GM18868 (cell line): ENCODE measurements around the gene ASTN1.

ENCODE experiments used
- ATAC-seq: cut with Tn5 transposase; IDR thresholded peaks from one replicate; pipeline ENCODE4 v1.9.1; 2021; ENCODE audit warnings: mild to moderate bottlenecking, moderate library complexity; ENCODE audit not compliant: unreplicated experiment

Gene ASTN1

DNA sequence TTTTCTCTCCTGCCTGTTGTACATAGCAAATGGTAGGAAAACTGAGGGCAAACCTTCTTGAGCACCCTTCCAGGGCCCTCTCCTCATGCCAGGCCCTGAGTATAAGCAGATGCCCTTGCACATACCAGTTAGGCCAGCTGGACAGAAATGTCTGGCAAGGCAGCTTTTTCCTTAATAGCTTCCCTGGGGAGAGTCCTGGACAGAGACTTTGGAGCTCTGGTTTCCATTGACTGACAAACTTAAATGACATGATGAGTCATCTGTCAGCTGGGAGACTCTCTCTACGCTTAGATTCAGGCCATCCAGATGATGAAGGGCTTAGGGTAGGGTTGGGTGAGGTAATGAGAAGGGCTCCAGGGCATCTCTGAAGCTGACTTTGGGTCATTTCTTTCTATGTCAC, 317.5 kb downstream of the ASTN1 start:
- no peak for ATAC-seq

DNA sequence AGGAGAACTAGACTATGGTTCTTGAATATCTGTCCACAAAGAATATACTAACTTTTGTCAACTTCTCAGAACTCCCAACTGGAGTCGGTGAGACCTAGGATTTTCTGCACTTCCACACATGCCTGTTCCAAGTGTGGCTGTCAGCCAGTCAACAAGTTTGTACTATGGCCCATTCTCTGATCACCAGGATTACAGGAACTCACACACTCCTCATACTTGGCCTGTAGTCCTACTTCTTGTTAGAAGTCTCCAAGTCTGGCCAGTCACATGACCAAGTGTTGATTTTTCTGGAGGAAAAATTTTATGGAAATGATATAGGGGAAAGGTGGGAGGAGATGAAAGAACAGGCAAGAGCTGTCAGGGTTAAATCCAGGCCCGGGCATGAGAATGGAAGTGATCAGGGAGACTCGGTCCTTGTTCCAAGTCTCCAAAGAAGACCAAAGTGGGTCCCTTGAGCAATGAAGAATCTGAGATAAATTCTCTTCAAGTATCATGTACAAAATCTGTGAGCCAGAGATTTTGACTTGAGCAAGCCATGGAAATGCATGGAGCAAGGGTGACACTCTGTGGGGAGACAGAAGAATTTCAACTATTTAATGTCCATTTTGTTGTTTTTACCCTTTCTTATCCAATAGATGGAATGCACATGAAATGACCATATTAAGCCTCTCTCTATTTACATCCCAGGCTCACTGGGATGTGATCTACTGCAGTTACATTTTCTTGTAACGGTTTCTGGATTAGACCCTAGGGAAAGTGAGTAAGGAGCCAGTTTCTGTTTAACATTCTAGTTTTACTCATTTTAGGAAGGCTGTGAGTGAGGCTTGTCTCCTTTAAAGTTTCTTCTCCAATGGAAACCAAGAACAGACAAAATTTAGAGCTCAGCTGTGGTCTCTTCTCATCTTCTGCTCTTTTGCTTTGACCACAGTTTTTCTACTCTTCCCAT, 320.9 kb downstream of the ASTN1 start:
- no peak for ATAC-seq

DNA sequence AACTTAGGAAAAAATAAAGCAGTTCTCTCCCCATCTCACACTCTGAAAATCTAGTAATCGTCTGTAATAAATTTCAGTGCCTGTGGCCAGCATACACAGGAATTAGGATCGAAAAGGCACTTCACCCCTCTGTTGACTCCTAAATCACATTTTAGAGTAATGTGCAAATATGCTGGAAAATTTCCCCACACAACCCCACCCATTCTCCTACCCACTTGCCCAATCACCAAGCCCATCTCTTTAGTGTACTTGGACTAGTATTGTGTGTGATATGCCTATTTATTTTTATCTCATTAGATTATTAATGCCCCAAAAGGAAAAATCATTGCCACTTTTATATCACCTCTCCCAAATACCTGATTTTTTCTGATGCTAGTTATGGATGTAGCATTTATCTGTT, 323.3 kb downstream of the ASTN1 start:
- ATAC-seq, result no peak

DNA sequence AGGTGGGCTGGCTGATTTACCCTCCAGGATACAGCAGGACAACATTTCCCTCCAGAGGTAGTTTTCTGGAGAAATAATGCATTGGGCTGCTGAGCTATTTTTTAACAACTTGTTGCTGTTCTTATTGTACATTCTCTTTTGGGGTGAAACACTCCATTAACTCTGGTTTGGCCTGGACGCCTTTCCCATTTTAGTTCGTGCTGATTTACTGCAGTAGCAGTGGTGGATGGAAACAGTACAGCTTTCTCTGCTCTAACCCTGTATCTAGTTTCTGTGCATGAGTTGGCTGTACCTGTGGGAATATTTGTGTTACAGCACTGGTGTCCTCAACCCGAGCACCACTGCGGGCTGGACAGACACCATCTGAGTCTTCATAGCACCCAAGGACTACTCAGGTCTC, 325.3 kb downstream of the ASTN1 start:
- no peak for ATAC-seq

DNA sequence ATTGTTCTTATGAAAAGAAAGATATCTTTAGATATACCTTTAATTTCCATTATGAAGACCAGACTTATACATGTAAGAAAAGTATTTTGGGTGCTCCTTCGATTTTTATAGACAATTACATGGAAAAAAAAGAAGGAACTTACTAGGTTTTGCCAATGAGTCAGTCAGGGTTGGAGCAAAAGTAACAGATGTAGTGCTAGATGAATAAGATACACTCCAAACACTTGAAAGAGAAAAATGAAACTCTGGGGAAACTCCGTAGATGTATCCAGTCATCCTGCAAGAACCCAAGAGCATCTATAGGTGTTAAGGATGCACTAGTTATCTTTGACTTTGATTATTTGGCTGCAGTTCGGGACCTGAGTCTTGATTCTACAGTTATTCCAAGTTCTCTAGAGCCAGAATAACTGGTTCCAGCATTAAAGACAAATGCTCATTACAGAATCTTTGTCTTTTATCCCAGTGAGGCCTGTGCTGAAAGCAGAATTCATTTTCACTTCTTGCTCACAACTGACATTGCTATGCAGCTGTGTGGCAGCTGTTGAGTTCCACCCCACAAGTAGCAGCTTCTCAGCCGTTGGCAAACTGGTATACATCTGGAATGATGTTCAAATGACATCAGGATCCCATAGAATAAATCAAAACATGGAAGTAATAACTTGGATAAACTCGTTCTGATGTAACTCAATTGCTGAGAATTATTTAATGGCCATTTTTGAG, 326.1 kb downstream of the ASTN1 start:
- no peak for ATAC-seq

DNA sequence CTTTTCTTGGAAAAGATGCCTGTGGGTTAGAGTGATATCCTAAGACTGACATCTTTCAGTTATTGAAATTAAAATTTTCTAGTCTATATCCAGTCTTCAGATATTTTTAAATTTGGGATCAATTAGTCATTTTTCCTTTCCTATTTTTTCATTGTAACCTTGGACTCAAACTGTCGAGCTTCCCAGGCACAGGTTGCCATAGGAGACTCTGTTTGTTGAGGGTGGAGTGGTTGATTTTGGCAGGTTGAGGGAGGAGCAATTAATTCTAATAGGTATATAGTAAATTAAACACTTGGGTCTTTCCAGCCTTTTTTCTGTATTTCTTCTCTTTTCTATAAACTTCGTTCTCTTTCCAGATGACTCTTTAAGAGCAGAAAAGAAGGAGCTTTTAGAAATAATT, 326.8 kb downstream of the ASTN1 start:
- ATAC-seq, result no peak

DNA sequence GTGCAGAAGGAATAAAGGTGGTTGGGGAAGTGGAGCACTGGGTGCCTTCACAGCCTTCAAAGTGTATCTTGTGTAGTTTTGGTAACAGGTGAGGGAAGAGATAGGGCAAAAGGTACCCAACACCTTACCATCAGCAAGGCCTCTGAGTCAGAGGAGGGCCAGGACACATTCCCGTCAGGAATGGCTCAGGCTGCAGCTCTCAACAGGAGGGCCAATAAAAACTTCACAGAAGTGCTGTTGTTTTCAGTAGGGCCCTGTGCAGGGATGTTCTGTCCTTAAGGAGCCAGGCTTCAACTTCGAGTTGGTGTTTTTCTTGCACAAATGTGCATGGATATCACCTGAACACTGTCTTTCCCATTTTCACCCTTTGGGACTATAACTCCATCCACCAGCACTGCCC, 333.4 kb downstream of the ASTN1 start:
- ATAC-seq, result no peak

DNA sequence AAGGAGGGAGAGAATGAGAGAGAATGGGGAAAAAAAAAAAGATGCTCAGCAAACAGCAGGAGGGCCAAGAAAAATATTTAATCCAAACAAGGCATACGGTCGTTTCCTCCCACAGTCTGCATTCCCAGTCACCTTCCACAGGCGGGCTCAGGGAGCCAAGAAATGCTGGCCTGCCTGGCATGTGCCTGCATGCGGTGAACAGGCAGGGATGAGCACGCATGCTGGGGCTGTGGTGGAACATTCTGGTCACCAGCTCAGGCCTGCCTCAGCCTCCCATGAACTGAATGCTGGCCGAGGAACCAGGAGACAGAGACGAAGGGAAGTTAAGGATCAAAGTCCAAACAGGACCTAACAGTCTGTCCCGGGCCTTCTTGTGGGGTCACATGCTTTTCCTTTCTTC, 335.3 kb downstream of the ASTN1 start:
- ATAC-seq, result no peak

DNA sequence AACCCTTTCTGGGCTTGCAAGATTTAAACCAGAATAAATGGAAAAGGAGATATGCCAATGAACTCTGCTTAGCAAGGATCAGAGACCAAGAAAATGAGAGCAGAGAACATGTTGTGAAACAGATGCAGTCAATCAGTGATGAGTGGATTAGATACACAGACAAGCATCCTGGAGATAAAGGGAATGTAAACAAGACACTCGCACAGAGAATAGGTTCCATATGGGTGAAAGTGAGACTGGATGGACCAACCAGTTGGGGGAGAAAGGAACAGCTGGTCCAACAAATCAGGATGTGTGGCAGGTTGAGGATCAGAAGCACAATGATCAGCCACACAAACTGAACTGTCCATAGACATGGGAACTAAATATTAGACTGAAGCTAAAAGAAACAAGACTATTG, 338.2 kb downstream of the ASTN1 start:
- no peak for ATAC-seq

DNA sequence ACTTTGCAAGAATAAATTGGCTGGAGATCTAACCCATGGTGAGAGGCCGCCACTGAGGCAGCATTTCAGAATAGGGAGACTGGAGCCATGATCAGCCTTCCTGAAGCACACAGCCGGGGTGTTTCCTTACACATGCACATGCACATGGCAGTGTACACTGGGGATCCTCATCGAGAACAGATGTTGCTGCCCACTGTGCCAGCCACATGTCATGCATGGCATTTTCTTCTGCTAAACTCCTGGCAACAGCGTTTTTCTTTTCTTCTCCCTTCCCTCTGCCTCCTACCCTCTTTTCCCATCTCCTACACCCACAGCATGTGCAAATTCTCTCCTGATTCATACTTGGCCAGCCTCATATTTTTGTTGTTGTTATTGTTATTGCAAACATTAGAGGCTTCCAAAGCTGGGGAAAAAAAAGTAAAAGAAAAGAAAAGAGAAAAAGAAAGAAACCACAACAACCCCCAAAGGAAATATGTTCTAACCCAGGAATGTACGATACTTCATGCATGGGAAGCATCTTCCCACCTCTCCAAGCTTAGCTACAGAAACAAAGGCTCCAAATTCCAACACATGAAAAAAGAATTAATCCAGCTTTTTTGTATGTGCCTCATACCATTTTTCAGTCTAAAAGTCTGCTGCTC, 344.0 kb downstream of the ASTN1 start:
- no peak for ATAC-seq

DNA sequence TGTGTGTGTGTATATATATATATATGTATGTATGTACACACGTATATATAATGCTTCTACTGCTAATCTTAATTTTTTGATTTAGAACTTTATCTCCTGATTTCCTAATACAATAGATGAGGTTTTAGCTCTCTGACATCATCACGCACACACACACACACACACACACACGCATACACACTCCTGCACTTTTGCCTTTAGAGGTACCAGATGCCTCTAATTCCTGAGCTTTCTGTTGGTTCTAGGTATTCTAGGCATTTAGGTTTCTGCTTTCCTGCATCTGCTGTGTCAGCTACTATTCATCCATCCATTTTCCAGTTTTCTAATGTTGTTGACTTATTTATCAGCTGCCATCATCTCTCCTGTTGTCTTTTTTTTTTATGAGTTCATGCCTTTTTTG, 348.3 kb downstream of the ASTN1 start:
- ATAC-seq, result no peak

DNA sequence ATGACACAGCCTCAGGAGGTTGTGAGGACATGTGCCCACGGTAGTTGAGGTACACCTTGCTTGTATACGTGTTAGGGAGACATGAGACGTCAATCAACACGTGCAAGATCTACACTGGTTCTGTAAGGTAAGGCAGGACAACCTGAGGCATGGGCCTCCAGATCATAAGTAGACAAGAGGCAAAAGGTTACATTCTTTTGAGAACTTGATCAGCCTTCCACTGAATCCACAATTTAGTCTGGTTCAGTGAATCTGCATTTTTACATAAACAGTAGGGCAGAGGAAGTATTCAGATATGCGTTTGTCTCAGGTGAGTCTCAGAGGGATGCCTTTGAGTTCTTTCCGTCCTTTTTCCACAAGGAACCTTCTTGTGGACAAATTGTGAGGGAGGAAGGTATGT, 348.9 kb downstream of the ASTN1 start:
- ATAC-seq, result no peak

DNA sequence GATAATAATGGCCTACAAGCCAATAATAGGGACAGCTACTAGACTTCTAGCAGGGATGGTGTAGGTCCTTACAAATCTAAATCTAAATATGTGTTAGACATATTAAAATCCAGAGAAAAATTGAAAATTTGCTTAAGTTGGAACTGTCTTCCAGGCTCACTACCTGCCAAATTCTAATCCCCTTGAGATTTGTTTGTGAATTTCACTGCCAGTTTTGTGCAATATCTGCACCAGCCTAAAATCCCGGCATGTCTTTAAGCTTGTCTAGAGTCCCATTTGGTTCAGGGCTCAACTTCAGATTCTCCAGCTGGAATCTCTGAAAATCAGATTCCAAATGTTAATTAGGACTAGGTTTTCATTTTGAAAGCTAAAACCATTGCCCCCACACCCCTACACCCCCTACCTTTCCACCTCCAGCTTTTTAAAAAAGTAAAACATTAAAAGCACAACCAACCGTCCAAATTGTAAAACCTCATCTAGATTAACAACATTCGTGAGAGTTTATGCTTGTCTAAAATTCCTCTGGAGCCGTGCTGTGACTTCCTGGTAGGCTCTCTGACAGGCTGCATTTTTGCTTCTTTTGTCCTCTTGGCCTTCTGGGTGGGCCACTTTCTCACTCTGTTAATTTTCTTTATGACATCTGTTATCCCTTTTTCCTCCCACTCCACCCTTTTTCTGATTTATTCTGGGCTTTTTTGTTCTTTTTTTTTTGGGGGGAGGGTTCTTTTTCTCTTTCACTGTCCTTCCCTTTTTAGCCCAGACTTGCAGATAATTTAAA, 352.8 kb downstream of the ASTN1 start:
- ATAC-seq, result no peak

DNA sequence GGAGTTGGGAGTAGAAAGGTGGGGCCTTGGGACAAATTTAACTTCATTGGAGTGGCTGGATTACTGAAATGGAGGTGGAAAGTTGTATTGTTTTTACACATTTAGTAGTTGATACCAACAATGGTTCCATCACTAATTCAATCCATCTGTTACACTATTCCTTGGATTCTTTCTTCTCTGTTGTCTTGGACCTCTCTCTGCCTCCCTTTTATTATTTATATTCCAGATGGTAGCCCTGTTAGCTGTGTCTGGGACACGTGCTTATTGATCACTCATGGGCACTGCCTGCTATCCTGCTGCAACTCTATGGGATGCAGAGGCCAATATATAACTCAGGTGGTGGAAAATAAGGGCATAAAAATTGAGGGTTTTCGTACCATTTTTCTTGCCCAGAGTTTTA, 355.2 kb downstream of the ASTN1 start:
- no peak for ATAC-seq
